ENCODE results near the gene ADD3.

DNA sequence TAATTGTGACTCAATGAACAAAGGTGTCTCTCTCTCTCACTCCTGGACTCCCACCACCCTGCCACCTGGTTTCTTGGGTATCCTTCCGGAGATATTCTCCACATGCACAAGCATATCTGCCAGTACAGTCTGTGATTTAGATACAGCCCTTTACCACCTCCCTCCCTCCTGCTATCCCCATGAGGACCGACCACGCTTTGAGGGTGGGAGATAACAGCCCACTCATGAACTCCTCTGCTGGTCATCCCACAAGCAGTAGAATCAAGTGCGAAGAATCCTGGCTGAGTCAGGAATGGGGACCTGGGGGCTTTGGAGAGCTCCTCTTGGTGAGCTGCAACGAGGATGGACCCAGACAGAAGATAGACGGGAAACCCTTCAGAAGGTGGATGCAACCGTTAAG, 171.4 kb downstream of the ADD3 start:
- no peak for TF ChIP-seq FOXM1 (IDR thresholded peaks at IDR 0.05; ENCODE audit: borderline replicate concordance)
- TF ChIP-seq BHLHE40 (IDR thresholded peaks at IDR 0.05; ENCODE audit: borderline replicate concordance), result no peak
- TF ChIP-seq TARDBP (IDR thresholded peaks at IDR 0.05), result no peak
- no peak for TF ChIP-seq ARNT (IDR thresholded peaks at IDR 0.05)
- no peak for TF ChIP-seq SP1 (IDR thresholded peaks at IDR 0.05)
- TF ChIP-seq, protein P1, sequence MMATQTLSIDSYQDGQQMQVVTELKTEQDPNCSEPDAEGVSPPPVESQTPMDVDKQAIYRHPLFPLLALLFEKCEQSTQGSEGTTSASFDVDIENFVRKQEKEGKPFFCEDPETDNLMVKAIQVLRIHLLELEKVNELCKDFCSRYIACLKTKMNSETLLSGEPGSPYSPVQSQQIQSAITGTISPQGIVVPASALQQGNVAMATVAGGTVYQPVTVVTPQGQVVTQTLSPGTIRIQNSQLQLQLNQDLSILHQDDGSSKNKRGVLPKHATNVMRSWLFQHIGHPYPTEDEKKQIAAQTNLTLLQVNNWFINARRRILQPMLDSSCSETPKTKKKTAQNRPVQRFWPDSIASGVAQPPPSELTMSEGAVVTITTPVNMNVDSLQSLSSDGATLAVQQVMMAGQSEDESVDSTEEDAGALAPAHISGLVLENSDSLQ (IDR thresholded peaks at IDR 0.05), result no peak
- no peak for TF ChIP-seq CTBP1 (IDR thresholded peaks at IDR 0.05; ENCODE audit: borderline replicate concordance)
- no peak for TF ChIP-seq FOXA1 (IDR thresholded peaks at IDR 0.05)
- TF ChIP-seq FOXK2 (IDR thresholded peaks at IDR 0.05), result no peak
- no peak for TF ChIP-seq ELF4 (IDR thresholded peaks at IDR 0.05)
- TF ChIP-seq L3MBTL2 (conservative IDR thresholded peaks at IDR 0.05), result no peak
- no peak for TF ChIP-seq SUZ12 (IDR thresholded peaks at IDR 0.05)
- TF ChIP-seq LEF1 (IDR thresholded peaks at IDR 0.05; ENCODE audit: borderline replicate concordance), result no peak
